ENCODE results near the gene WWOX. TPM values are rescaled to one million over a fixed set of nuclear protein-coding genes. Genes with fewer than 3 reads are reported as not detected.

Gene WWOX
- total RNA-seq, 1 donor from 2014 or later = 28.2 TPM

DNA sequence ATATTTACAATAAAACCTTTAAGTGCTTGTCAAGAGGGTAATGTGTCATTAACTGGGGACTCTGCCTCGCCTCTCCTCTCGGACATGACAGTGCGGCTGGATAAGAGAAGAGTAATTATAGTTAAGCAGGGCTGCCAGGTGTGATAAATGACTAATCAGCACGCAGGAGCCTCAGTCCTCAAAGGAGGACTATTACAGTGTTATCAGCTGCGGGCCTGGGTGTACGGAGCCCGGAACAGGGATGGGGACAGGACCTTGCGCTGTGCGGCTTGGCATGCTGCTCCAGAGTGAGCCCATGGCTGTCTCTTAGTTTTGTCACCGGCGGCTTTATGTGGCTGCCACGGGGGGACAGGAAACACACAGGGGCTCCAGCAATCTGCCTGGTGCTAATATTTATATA, 893.9 kb downstream of the WWOX start:
- H3K27ac Mint-ChIP-seq = peak overlapping the region; percentile 36
- H3K27me3 Mint-ChIP-seq = peaks cover 43% of the 10 kb centered on the region
- peaks cover 4% of the 10 kb centered on the region for H3K36me3 Mint-ChIP-seq
- peaks cover 6% of the 10 kb centered on the region for H3K9me3 Mint-ChIP-seq
- no peak for DNase-seq (ENCODE audit: extremely low spot score, unreplicated experiment)
- TF ChIP-seq, protein P1, sequence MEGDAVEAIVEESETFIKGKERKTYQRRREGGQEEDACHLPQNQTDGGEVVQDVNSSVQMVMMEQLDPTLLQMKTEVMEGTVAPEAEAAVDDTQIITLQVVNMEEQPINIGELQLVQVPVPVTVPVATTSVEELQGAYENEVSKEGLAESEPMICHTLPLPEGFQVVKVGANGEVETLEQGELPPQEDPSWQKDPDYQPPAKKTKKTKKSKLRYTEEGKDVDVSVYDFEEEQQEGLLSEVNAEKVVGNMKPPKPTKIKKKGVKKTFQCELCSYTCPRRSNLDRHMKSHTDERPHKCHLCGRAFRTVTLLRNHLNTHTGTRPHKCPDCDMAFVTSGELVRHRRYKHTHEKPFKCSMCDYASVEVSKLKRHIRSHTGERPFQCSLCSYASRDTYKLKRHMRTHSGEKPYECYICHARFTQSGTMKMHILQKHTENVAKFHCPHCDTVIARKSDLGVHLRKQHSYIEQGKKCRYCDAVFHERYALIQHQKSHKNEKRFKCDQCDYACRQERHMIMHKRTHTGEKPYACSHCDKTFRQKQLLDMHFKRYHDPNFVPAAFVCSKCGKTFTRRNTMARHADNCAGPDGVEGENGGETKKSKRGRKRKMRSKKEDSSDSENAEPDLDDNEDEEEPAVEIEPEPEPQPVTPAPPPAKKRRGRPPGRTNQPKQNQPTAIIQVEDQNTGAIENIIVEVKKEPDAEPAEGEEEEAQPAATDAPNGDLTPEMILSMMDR (conservative IDR thresholded peaks at IDR 0.05) = no peak
- H3K4me1 Mint-ChIP-seq (ENCODE audit: unreplicated experiment) = peaks cover 23% of the 10 kb centered on the region
- H3K4me3 Mint-ChIP-seq = peak overlapping the region; percentile 63

GRCh38 chr16:78994135-78994745, 894.8 kb downstream of the WWOX start:
- DNase-seq (ENCODE audit: extremely low spot score, unreplicated experiment) = no peak
- H3K27me3 Mint-ChIP-seq = peaks cover 42% of the 10 kb centered on the region
- H3K4me3 Mint-ChIP-seq = no peak overlapping the region
- TF ChIP-seq, protein P1 (conservative IDR thresholded peaks at IDR 0.05) = no peak
- H3K27ac Mint-ChIP-seq = no peak overlapping the region
- H3K4me1 Mint-ChIP-seq (ENCODE audit: unreplicated experiment) = peaks cover 23% of the 10 kb centered on the region
- peaks cover 6% of the 10 kb centered on the region for H3K9me3 Mint-ChIP-seq
- peaks cover 4% of the 10 kb centered on the region for H3K36me3 Mint-ChIP-seq

- H3K36me3 Mint-ChIP-seq = peaks cover 4% of the 10 kb centered on the region
- H3K4me3 Mint-ChIP-seq = no peak overlapping the region
- TF ChIP-seq, protein P1 (conservative IDR thresholded peaks at IDR 0.05) = no peak
- H3K27me3 Mint-ChIP-seq = peaks cover 39% of the 10 kb centered on the region
- peaks cover 16% of the 10 kb centered on the region for H3K4me1 Mint-ChIP-seq (ENCODE audit: unreplicated experiment)
- DNase-seq (ENCODE audit: extremely low spot score, unreplicated experiment) = no peak
- no peak overlapping the region for H3K27ac Mint-ChIP-seq
- H3K9me3 Mint-ChIP-seq = peaks cover 6% of the 10 kb centered on the region
Observed at GRCh38 chr16:78995441-78995840, 896.0 kb downstream of the WWOX start.

- Mint-ChIP-seq H3K36me3 (peaks cover 2% of the 10 kb centered on the region), H3K9me3 (peaks cover 6% of the 10 kb centered on the region), H3K27me3 (peaks cover 37% of the 10 kb centered on the region), H3K27ac (no peak overlapping the region), H3K4me3 (no peak overlapping the region), H3K4me1 (ENCODE audit: unreplicated experiment) (peaks cover 27% of the 10 kb centered on the region)
- no peak for DNase-seq (ENCODE audit: extremely low spot score, unreplicated experiment)
- TF ChIP-seq, protein P1 (conservative IDR thresholded peaks at IDR 0.05) = no peak
Observed at GRCh38 chr16:78996790-78997189, 897.3 kb downstream of the WWOX start.

DNA sequence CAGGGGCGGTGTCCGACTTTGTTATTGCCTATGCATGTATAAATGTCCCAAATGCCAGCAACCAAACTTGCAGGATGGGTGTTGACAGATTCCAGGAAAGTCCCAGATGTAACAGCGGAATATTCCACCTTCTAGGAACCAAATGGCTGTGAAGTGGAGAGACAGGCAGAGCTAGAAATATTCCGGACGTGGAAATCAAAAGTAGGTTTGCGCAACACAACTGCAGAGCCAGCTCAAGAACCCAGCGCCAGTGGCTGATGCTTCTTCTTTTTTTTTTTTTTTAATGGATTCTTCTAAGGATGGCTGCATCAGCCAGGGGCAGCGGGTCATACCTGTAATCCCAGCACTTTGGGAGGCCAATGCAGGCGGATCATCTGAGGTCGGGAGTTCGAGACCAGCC, 899.4 kb downstream of the WWOX start:
- DNase-seq (ENCODE audit: extremely low spot score, unreplicated experiment) = no peak
- TF ChIP-seq, protein P1 (conservative IDR thresholded peaks at IDR 0.05) = no peak
- peaks cover 26% of the 10 kb centered on the region for H3K27me3 Mint-ChIP-seq
- no peaks in the 10 kb centered on the region for H3K36me3 Mint-ChIP-seq
- H3K4me1 Mint-ChIP-seq (ENCODE audit: unreplicated experiment) = peaks cover 28% of the 10 kb centered on the region
- H3K27ac Mint-ChIP-seq = no peak overlapping the region
- H3K4me3 Mint-ChIP-seq = no peak overlapping the region
- H3K9me3 Mint-ChIP-seq = peaks cover 6% of the 10 kb centered on the region
